Measurements from ENCODE around the gene CNTNAP5. TPM values are rescaled to one million over a fixed set of nuclear protein-coding genes. Genes with fewer than 3 reads are reported as not detected.

The CNTNAP5 gene
- total RNA-seq, 2 experiments from 2014 or later, result not detected

DNA sequence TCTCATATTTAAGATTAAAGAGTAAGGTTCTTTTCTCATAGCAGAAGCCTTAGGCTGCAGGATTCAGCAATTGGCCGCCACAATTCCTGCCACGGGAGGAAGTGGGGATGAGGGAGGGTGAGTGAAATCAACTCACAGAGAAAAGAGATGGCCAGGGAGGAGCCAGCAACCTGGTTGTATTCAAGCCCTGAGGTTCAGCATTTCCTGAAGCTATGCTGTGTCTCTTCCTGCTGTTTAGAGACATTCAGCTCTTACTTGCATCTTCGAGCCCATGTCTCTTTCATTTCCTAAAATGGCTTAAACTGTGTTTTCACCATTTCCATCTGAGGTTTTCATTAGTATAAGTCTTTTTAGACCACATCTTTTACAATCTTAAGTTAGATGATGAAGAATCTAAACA lies 522.6 kb downstream of the CNTNAP5 start:
- Mint-ChIP-seq H3K27ac (no peak overlapping the region), H3K27me3 (no peaks in the 10 kb centered on the region), H3K36me3 (ENCODE audit: low read depth) (no peaks in the 10 kb centered on the region), H3K4me3 (no peak overlapping the region), H3K9me3 (peaks cover 2% of the 10 kb centered on the region), H3K4me1 (ENCODE audit: low read depth) (no peaks in the 10 kb centered on the region)
- CTCF ChIA-PET, result no interaction called here
- TF ChIP-seq CTCF (IDR thresholded peaks at IDR 0.05), result no peak
- intact Hi-C loops (cut with DNase I, micrococcal nuclease), result no loop called here
- no peaks in the 10 kb centered on the region for H3K4me1 ChIP-seq (ENCODE audit: insufficient read depth, low read length)
- DNase-seq (no peak), ATAC-seq (ENCODE audit: poor library complexity) (no peak)
- no peaks in the 10 kb centered on the region for H3K36me3 ChIP-seq (ENCODE audit: insufficient read depth, low read length)
- H3K27ac ChIP-seq (ENCODE audit: low read depth in 1 of 2, low read length in 2 of 2), result no peak overlapping the region
- POLR2A ChIA-PET, result no interaction called here
- H3K4me3 ChIP-seq (ENCODE audit: low read length), result no peak overlapping the region
- no peaks in the 10 kb centered on the region for H3K27me3 ChIP-seq (ENCODE audit: control insufficient read depth in 1 of 2, insufficient read depth in 2 of 2, low read length in 2 of 2)
- peaks cover 0 to 3% of the 10 kb centered on the region in 2 experiments for H3K9me3 ChIP-seq (ENCODE audit: control insufficient read depth in 1 of 2, insufficient read depth in 1 of 2, low read length in 2 of 2)

DNA sequence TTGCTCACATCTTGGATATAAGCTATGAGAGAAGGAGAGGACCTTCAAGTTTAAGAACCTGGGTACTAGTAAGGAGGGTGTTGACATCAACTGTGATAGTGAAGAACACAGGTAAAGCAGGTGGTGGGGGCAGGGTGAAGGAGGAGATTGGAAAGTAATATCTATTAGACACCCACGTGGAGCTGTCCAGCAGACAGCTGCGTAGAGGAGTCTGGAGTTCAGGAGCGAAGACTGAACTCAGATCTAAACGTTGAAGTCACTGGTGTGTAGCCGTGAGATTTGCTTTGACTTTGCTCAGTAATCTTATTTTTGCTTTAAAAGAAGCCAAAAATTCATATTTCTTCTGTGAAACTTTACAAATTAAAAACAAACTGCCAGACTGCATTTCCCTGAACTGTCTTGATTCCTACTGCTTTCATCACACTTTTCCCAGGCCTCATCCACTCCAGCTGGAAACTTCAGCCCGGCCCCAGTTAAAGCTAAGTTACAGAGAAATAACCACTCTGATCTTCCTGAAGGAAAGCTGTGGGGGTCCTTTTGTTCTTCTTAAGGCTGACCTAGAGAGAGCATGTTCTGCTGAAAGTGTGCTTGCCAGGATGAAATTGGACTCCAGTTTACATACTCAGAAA lies 533.3 kb downstream of the CNTNAP5 start:
- no peak overlapping the region for H3K27ac ChIP-seq (ENCODE audit: low read depth in 1 of 2, low read length in 2 of 2)
- Mint-ChIP-seq H3K4me1 (ENCODE audit: low read depth) (no peaks in the 10 kb centered on the region), H3K27me3 (no peaks in the 10 kb centered on the region), H3K36me3 (ENCODE audit: low read depth) (no peaks in the 10 kb centered on the region), H3K9me3 (peaks cover 4% of the 10 kb centered on the region), H3K4me3 (no peak overlapping the region), H3K27ac (no peak overlapping the region)
- intact Hi-C loops (cut with DNase I, micrococcal nuclease), result no loop called here
- CTCF ChIA-PET, result no interaction called here
- DNase-seq, result no peak
- no peaks in the 10 kb centered on the region for H3K4me1 ChIP-seq (ENCODE audit: insufficient read depth, low read length)
- H3K27me3 ChIP-seq (ENCODE audit: control insufficient read depth in 1 of 2, insufficient read depth in 2 of 2, low read length in 2 of 2), result no peaks in the 10 kb centered on the region
- no peak overlapping the region for H3K4me3 ChIP-seq (ENCODE audit: low read length)
- no peaks in the 10 kb centered on the region for H3K9me3 ChIP-seq (ENCODE audit: control insufficient read depth in 1 of 2, insufficient read depth in 1 of 2, low read length in 2 of 2)
- no peak for TF ChIP-seq CTCF (IDR thresholded peaks at IDR 0.05)
- ATAC-seq (ENCODE audit: poor library complexity), result no peak
- H3K36me3 ChIP-seq (ENCODE audit: insufficient read depth, low read length), result no peaks in the 10 kb centered on the region
- POLR2A ChIA-PET, result no interaction called here

- Histone ChIP-seq H3K27me3 (ENCODE audit: control insufficient read depth in 1 of 2, insufficient read depth in 2 of 2, low read length in 2 of 2) (no peaks in the 10 kb centered on the region), H3K4me1 (ENCODE audit: insufficient read depth, low read length) (no peaks in the 10 kb centered on the region), H3K4me3 (ENCODE audit: low read length) (no peak overlapping the region), H3K9me3 (ENCODE audit: control insufficient read depth in 1 of 2, insufficient read depth in 1 of 2, low read length in 2 of 2) (peaks cover 0 to under 1% of the 10 kb centered on the region in 2 experiments), H3K27ac (ENCODE audit: low read depth in 1 of 2, low read length in 2 of 2) (no peak overlapping the region), H3K36me3 (ENCODE audit: insufficient read depth, low read length) (no peaks in the 10 kb centered on the region)
- DNase-seq, result no peak
- intact Hi-C loops (cut with DNase I, micrococcal nuclease), result no loop called here
- no peaks in the 10 kb centered on the region for H3K36me3 Mint-ChIP-seq (ENCODE audit: low read depth)
- H3K27ac Mint-ChIP-seq, result no peak overlapping the region
- no peaks in the 10 kb centered on the region for H3K27me3 Mint-ChIP-seq
- TF ChIP-seq CTCF (IDR thresholded peaks at IDR 0.05), result no peak
- no peak overlapping the region for H3K4me3 Mint-ChIP-seq
- ATAC-seq (ENCODE audit: poor library complexity), result no peak
- CTCF ChIA-PET, result no interaction called here
- POLR2A ChIA-PET, result no interaction called here
- H3K4me1 Mint-ChIP-seq (ENCODE audit: low read depth), result no peaks in the 10 kb centered on the region
- peaks cover 4% of the 10 kb centered on the region for H3K9me3 Mint-ChIP-seq
Observed at GRCh38 chr2:124559236-124559635, 534.1 kb downstream of the CNTNAP5 start.
